CD8-positive, alpha-beta memory T cell (primary cell): Measurements from ENCODE around the gene POU3F2. TPM values are rescaled to one million over a fixed set of nuclear protein-coding genes. Genes with fewer than 3 reads are reported as not detected.

ENCODE experiments used
- polyA plus RNA-seq: library from polyadenylated mRNA; unstranded; fragments of 300-500 nt; fragmentation: Illumina TruSeq; gene quantifications from one replicate; pipeline ENCODE4 v1.2.3, GENCODE V29; 2021
- total RNA-seq, 2 experiments: library from RNA; stranded (reverse); gene quantifications; one replicate each; pipeline ENCODE4 v1.2.3, GENCODE V29; 2021

POU3F2 gene
- total and polyA plus RNA-seq, 3 experiments from 2014 or later = not detected

Other genes starting within 250 kb of the POU3F2 start
- 10 to 100 TPM; 12.4 to 12.7 TPM for gene FBXL4, start 113.4 kb downstream of the POU3F2 start, total RNA-seq
- gene FBXL4, start 113.4 kb downstream of the POU3F2 start, polyA plus RNA-seq = 9.6 TPM